Nucleus accumbens (tissue), 56 donors: ENCODE data around the gene FBH1.
"Not testable (repeated sequence)": the region's sequence is repeated elsewhere in the genome, so short reads cannot be mapped to it uniquely, and the experiment has no call there.

Experiments
- DNase-seq, 56 donors: peaks; one replicate each; lab custom pipeline; 2025; lab: John Stamatoyannopoulos, UW

Gene FBH1

GRCh38 chr10:5873515-5873995, 16.5 kb upstream of the FBH1 start:
- peak in 44 of 56 donors; percentile 9 to 86 (median 47) for DNase-seq

- peak in 10 of 56 donors; percentile 13 to 56 (median 26) for DNase-seq
Measured at GRCh38 chr10:5876181-5876768, 13.8 kb upstream of the FBH1 start.

GRCh38 chr10:5877041-5877440, 13.0 kb upstream of the FBH1 start:
- not testable (repeated sequence) for DNase-seq

GRCh38 chr10:5882961-5883360, 7.1 kb upstream of the FBH1 start:
- no peak for DNase-seq

- DNase-seq, result no peak
Measured at GRCh38 chr10:5885619-5886018, 4.4 kb upstream of the FBH1 start.

GRCh38 chr10:5887029-5887428, 3.0 kb upstream of the FBH1 start:
- no peak for DNase-seq

- no peak for DNase-seq
Measured at GRCh38 chr10:5887641-5888040, 2.4 kb upstream of the FBH1 start.

- peak in 5 of 56 donors; percentile 17 to 31 (median 20) for DNase-seq
Measured at GRCh38 chr10:5888351-5888750, 1.7 kb upstream of the FBH1 start.

GRCh38 chr10:5888843-5889623, 1.0 kb upstream of the FBH1 start:
- peak in 4 of 56 donors; percentile 12 to 71 (median 19) for DNase-seq

GRCh38 chr10:5890452-5890915, 441 bp downstream of the FBH1 start:
- DNase-seq, result no peak

- no peak for DNase-seq
Measured at GRCh38 chr10:5891009-5891408, 966 bp downstream of the FBH1 start.

GRCh38 chr10:5892007-5892406, 2.0 kb downstream of the FBH1 start:
- no peak for DNase-seq

GRCh38 chr10:5893321-5893720, 3.3 kb downstream of the FBH1 start:
- DNase-seq, result no peak

- DNase-seq, result no peak
Measured at GRCh38 chr10:5894403-5894802, 4.4 kb downstream of the FBH1 start.

GRCh38 chr10:5894873-5895272, 4.8 kb downstream of the FBH1 start:
- no peak for DNase-seq

- no peak for DNase-seq
Measured at GRCh38 chr10:5895365-5895764, 5.3 kb downstream of the FBH1 start.

- DNase-seq, result no peak
Measured at GRCh38 chr10:5895804-5896203, 5.8 kb downstream of the FBH1 start.

- DNase-seq, result no peak
Measured at GRCh38 chr10:5896208-5897052, 6.4 kb downstream of the FBH1 start.

GRCh38 chr10:5897053-5897340, 7.0 kb downstream of the FBH1 start:
- no peak for DNase-seq

- DNase-seq, result no peak
Measured at GRCh38 chr10:5897504-5897903, 7.5 kb downstream of the FBH1 start.

- DNase-seq, result no peak
Measured at GRCh38 chr10:5898163-5898562, 8.1 kb downstream of the FBH1 start.
